Aorta (tissue), 5 donors: ENCODE results near the gene SSTR1. TPM values are rescaled to one million over a fixed set of nuclear protein-coding genes. Genes with fewer than 3 reads are reported as not detected.

Experiments used
- ATAC-seq: fragments of 200-7000 bp; cut with Tn5 transposase; one replicate; pipeline ENCODE4 v1.9.1; 2022; ENCODE audit warnings: moderate library complexity; ENCODE audit not compliant: low FRiP score
- DNase-seq, 2 donors: peaks; one replicate each; pipeline ENCODE4 v3.0.0-alpha.2; 2020
- H3K27ac ChIP-seq, 2 donors: one replicate each; pipeline ENCODE4 v1.5.1; 2013; ENCODE audit warnings: low read length in 2 of 2, mild to moderate bottlenecking in 2 of 2, moderate library complexity in 2 of 2, control low read depth in 1 of 2, inconsistent platforms in 1 of 2, low read depth in 1 of 2
- H3K27me3 ChIP-seq, 2 donors: one replicate each; pipeline ENCODE4 v1.6.1; 2013; ENCODE audit warnings: control low read depth in 1 of 2, low read length in 1 of 2, mild to moderate bottlenecking in 1 of 2, moderate library complexity in 1 of 2; ENCODE audit not compliant: insufficient read depth in 2 of 2, control insufficient read depth in 1 of 2
- H3K36me3 ChIP-seq, 2 donors: one replicate each; pipeline ENCODE4 v1.6.1; 2013; ENCODE audit warnings: control low read depth in 1 of 2, low read length in 1 of 2, mild to moderate bottlenecking in 1 of 2; ENCODE audit not compliant: insufficient read depth in 2 of 2, control insufficient read depth in 1 of 2
- H3K4me1 ChIP-seq, 2 donors: one replicate each; pipeline ENCODE4 v1.6.1; 2013; ENCODE audit warnings: low read length in 2 of 2, control low read depth in 1 of 2, mild to moderate bottlenecking in 1 of 2, moderate library complexity in 1 of 2; ENCODE audit not compliant: insufficient read depth in 2 of 2, control insufficient read depth in 1 of 2
- H3K4me3 ChIP-seq, 2 donors: one replicate each; pipeline ENCODE4 v1.5.1; 2013; ENCODE audit warnings: low read length in 2 of 2, control low read depth in 1 of 2, mild to moderate bottlenecking in 1 of 2
- H3K9me3 ChIP-seq: one replicate; pipeline ENCODE4 v1.6.1; 2013; ENCODE audit warnings: mild to moderate bottlenecking, low read length; ENCODE audit not compliant: control insufficient read depth
- WGBS, 2 donors: extraction: QIAGEN DNeasy Blood & Tissue Kit; methylation state at CpG; one replicate each; pipeline ENCODE4 v1.1.7; 2013; 5-methylcytosine and 5-hydroxymethylcytosine counted together
- intact Hi-C, 2 donors: fragments of 100-400 bp; cut with DNase I; formaldehyde crosslinking; loops; one replicate each; pipeline versions ENCODE4 v1.14.2 to v1.15.0; 2022
- polyA plus RNA-seq, 2 donors: library from polyadenylated mRNA; stranded (reverse); fragments of 200-250 nt; gene quantifications; one replicate each; pipeline ENCODE4 v1.2.3, GENCODE V29; 2013
- total RNA-seq, 2 donors: library from RNA; stranded (reverse); fragmentation: NEBNext Ultra II Directional; extraction: Animal tissue kit (Norgen Biotek cat#: 25700); gene quantifications; one replicate each; pipeline ENCODE4 v1.2.1, GENCODE V29; 2021
- donor health status: healthy with polysubstance abuse.
- donor health status: Bipolar disorder and iron deficiency.
- donor health status: DM: no; HTN: no; CAD: no.
- donor health status: DM: no; HTN: no; CAD: no.
- donor health status: DM: yes; HTN: yes; CAD: no.

The SSTR1 gene
- total and polyA plus RNA-seq, 4 donors: 0.61 to 2.6 (median 0.94) TPM

DNA sequence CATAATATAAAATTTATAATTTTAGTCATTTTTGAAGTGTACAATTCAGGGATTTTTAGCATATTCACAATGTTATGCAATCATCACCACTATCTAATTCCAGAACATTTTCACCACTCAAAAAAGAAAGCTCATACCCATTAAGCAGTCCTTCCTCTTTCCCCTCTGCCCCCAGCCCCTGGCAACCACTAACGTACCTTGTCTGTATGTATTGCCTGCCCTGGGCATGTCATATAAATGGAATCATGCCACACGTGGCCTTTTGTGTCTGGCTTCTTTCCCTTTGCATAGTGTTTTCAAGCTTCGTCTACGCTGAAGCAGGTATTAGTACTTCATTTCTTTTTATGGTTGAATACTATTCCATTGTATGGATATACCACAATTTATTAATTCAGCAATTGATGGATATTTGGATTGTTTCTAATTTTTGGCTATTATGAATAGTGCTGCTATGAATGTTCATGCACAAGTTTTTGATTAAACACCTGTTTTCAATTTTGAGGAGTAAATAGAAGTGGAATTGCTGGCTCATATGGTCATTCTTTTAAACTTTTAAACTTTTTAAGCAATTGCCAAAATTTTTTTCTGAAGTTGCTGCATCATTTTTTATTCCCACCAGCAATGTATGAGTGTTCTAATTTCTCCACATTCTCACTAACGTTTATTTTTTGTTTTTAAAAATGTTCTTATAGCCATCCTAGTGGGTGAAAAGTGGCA is 1.6 kb upstream of the SSTR1 start:
- intact Hi-C loops: loop anchor here in 1 of 2 donors (5.0 to 10.0 kb wide), 2 partner anchors 219 to 301 kb away; no protein-coding TSS in a partner anchor
- no peaks in the 10 kb centered on the region for H3K36me3 ChIP-seq
- H3K27me3 ChIP-seq: no peaks in the 10 kb centered on the region
- no peak overlapping the region for H3K4me3 ChIP-seq
- peaks cover 2% of the 10 kb centered on the region for H3K9me3 ChIP-seq
- H3K27ac ChIP-seq: no peak overlapping the region
- DNase-seq (no peak), ATAC-seq (no peak)
- H3K4me1 ChIP-seq: no peaks in the 10 kb centered on the region
- 86 to 87% methylated on average over 5 of the region's 5 CpGs for WGBS, 2 donors

DNA sequence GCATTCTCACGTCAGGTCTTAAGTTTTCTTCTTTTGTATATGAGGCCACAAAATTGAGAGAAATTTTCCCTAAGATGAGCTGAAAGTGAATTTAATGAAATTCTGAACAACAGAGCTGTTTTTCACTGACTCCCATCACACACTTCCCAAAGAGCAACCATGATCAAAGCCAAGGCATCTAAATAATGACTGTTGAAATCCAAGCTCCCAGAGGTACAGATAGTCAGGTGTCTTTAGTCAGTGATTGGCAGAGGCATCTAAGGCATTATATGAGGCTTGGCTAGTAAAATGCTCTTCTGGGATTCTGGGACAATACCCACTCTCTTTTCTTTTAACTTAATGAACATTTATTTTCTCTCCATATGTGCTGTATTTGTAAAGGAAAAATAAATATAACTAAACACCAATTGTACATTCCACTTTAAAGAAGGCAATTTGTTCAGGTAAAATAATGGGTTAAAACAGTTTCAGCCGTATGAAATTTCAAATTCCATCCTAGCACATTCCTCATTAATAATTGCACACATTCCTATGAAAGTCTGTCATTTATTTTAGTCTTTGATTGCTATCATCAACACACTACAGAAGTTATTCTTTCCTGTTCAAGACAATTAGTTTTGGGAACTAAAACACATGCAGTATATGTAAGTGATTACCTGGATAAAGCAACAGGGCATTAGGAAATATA is 871 bp upstream of the SSTR1 start:
- peaks cover 2% of the 10 kb centered on the region for H3K9me3 ChIP-seq
- no peak overlapping the region for H3K27ac ChIP-seq
- H3K36me3 ChIP-seq: no peaks in the 10 kb centered on the region
- no peaks in the 10 kb centered on the region for H3K27me3 ChIP-seq
- H3K4me3 ChIP-seq: no peak overlapping the region
- intact Hi-C loops: loop anchor here in 1 of 2 donors (5.0 to 10.0 kb wide), 2 partner anchors 220 to 302 kb away; no protein-coding TSS in a partner anchor
- ATAC-seq (no peak), DNase-seq (no peak)
- WGBS, 2 donors: 42 to 46% methylated on average over 2 of the region's 2 CpGs
- no peaks in the 10 kb centered on the region for H3K4me1 ChIP-seq

DNA sequence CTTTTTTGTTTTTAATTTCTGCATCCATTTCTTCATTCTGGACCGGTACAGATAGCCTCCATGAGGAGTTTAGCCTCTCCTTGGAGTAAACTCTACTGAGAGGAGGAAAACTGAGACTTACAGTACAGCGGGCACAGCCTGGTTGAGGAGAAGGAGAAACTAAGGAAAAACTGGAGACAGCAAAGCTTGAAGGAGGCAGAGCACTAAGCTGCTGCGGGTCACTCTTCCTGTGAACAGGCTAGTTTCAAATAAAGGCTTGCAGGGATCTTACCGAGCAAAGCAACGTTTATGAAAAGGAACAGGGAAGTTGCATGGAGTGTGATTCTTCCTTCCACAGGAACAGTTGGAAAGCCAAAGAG is 348 bp upstream of the SSTR1 start:
- no peaks in the 10 kb centered on the region for H3K4me1 ChIP-seq
- no peak overlapping the region for H3K27ac ChIP-seq
- H3K27me3 ChIP-seq: no peaks in the 10 kb centered on the region
- intact Hi-C loops: loop anchor here in 1 of 2 donors (5.0 to 10.0 kb wide), 2 partner anchors 220 to 303 kb away; no protein-coding TSS in a partner anchor
- 15 to 16% methylated on average over 5 of the region's 5 CpGs for WGBS, 2 donors
- H3K36me3 ChIP-seq: no peaks in the 10 kb centered on the region
- no peak overlapping the region for H3K4me3 ChIP-seq
- DNase-seq (no peak), ATAC-seq (no peak)
- H3K9me3 ChIP-seq: peaks cover 2% of the 10 kb centered on the region

DNA sequence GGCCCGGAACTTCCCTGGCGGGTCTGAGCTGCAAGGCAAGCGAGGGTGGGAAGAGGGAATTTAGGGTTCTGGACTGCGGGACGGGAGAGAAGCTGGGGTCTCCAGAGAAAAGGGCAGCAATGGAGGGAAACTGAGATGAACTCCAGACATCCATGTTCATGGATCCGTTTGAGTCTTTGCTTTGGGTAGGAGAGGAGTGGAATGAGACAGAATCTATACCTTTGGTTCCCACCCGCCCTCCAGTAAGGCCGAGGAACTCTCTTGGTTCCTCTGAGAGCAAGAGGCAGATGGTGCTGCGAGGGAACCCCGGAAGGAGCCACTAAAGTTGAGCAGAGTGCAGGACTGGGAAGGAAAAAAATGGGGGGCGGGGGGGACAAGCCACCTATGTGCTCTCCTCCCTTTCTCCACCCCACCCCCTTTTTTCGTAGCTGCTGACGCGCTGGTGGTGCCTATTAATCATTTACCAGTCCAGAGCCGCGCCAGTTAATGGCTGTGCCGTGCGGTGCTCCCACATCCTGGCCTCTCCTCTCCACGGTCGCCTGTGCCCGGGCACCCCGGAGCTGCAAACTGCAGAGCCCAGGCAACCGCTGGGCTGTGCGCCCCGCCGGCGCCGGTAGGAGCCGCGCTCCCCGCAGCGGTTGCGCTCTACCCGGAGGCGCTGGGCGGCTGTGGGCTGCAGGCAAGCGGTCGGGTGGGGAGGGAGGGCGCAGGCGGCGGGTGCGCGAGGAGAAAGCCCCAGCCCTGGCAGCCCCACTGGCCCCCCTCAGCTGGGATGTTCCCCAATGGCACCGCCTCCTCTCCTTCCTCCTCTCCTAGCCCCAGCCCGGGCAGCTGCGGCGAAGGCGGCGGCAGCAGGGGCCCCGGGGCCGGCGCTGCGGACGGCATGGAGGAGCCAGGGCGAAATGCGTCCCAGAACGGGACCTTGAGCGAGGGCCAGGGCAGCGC is 1.2 kb downstream of the SSTR1 start:
- ATAC-seq: peak; percentile 71
- intact Hi-C loops: loop anchor here in 1 of 2 donors (5.0 to 10.0 kb wide), 2 partner anchors 222 to 304 kb away; no protein-coding TSS in a partner anchor
- H3K27me3 ChIP-seq: no peaks in the 10 kb centered on the region

DNA sequence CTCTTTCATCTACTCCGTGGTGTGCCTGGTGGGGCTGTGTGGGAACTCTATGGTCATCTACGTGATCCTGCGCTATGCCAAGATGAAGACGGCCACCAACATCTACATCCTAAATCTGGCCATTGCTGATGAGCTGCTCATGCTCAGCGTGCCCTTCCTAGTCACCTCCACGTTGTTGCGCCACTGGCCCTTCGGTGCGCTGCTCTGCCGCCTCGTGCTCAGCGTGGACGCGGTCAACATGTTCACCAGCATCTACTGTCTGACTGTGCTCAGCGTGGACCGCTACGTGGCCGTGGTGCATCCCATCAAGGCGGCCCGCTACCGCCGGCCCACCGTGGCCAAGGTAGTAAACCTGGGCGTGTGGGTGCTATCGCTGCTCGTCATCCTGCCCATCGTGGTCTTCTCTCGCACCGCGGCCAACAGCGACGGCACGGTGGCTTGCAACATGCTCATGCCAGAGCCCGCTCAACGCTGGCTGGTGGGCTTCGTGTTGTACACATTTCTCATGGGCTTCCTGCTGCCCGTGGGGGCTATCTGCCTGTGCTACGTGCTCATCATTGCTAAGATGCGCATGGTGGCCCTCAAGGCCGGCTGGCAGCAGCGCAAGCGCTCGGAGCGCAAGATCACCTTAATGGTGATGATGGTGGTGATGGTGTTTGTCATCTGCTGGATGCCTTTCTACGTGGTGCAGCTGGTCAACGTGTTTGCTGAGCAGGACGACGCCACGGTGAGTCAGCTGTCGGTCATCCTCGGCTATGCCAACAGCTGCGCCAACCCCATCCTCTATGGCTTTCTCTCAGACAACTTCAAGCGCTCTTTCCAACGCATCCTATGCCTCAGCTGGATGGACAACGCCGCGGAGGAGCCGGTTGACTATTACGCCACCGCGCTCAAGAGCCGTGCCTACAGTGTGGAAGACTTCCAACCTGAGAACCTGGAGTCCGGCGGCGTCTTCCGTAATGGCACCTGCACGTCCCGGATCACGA is 2.2 kb downstream of the SSTR1 start:
- 6 to 7% methylated on average over 69 of the region's 69 CpGs for WGBS, 2 donors
- Histone ChIP-seq H3K36me3 (no peaks in the 10 kb centered on the region), H3K27me3 (no peaks in the 10 kb centered on the region), H3K4me1 (no peaks in the 10 kb centered on the region), H3K9me3 (peaks cover 2% of the 10 kb centered on the region), H3K4me3 (peak overlapping the region in 1 of 2 donors; percentile 57), H3K27ac (no peak overlapping the region)
- ATAC-seq (no peak), DNase-seq (no peak)
- intact Hi-C loops: loop anchor here in 1 of 2 donors (5.0 to 10.0 kb wide), 2 partner anchors 223 to 305 kb away; no protein-coding TSS in a partner anchor

More for the DNA sequence above, 1.2 kb downstream of the SSTR1 start:
- no peaks in the 10 kb centered on the region for H3K36me3 ChIP-seq
- H3K4me1 ChIP-seq: no peaks in the 10 kb centered on the region
- H3K9me3 ChIP-seq: peaks cover 2% of the 10 kb centered on the region
- no peak overlapping the region for H3K27ac ChIP-seq
- WGBS, 2 donors: 1 to 4% methylated on average over 40 to 59 of the region's 59 CpGs
- peak overlapping the region; percentile 2 to 57 for H3K4me3 ChIP-seq
- DNase-seq: peak; percentile 48 to 63

DNA sequence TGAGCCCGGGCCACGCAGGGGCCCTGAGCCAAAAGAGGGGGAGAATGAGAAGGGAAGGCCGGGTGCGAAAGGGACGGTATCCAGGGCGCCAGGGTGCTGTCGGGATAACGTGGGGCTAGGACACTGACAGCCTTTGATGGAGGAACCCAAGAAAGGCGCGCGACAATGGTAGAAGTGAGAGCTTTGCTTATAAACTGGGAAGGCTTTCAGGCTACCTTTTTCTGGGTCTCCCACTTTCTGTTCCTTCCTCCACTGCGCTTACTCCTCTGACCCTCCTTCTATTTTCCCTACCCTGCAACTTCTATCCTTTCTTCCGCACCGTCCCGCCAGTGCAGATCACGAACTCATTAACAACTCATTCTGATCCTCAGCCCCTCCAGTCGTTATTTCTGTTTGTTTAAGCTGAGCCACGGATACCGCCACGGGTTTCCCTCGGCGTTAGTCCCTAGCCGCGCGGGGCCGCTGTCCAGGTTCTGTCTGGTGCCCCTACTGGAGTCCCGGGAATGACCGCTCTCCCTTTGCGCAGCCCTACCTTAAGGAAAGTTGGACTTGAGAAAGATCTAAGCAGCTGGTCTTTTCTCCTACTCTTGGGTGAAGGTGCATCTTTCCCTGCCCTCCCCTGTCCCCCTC is 3.0 kb downstream of the SSTR1 start:
- Histone ChIP-seq H3K27ac (no peak overlapping the region), H3K4me3 (peak overlapping the region; percentile 22 to 57), H3K27me3 (no peaks in the 10 kb centered on the region), H3K4me1 (no peaks in the 10 kb centered on the region), H3K36me3 (no peaks in the 10 kb centered on the region), H3K9me3 (peaks cover 2% of the 10 kb centered on the region)
- DNase-seq (peak in 1 of 2 donors; percentile 73), ATAC-seq (no peak)
- intact Hi-C loops: no loop called here
- WGBS, 2 donors: 1% methylated on average over 29 of the region's 29 CpGs

DNA sequence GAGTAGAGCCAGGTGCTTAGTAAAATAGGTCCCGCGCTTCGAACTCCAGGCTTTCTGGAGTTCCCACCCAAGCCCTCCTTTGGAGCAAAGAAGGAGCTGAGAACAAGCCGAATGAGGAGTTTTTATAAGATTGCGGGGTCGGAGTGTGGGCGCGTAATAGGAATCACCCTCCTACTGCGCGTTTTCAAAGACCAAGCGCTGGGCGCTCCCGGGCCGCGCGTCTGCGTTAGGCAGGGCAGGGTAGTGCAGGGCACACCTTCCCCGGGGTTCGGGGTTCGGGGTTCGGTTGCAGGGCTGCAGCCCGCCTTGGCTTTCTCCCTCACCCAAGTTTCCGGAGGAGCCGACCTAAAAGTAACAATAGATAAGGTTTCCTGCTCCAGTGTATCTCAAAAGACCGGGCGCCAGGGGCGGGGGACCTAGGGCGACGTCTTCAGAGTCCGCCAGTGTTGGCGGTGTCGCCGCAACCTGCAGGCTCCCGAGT is 3.6 kb downstream of the SSTR1 start:
- Histone ChIP-seq H3K9me3 (no peaks in the 10 kb centered on the region), H3K36me3 (no peaks in the 10 kb centered on the region), H3K27me3 (no peaks in the 10 kb centered on the region), H3K4me3 (peak overlapping the region; percentile 22 to 57), H3K27ac (no peak overlapping the region), H3K4me1 (no peaks in the 10 kb centered on the region)
- no peak for ATAC-seq
- no peak for DNase-seq
- intact Hi-C loops: no loop called here
- 3 to 4% methylated on average over 33 to 34 of the region's 34 CpGs for WGBS, 2 donors
